Breast epithelium (tissue), 3 donors: ENCODE data around the gene CCDC172.

Source experiments
- CTCF ChIP-seq, 3 donors: fragments of 450-650 bp; IDR thresholded peaks; one replicate each; pipeline ENCODE4 v1.5.1; 2016 to 2017; ENCODE audit warnings: antibody characterized with exemption in 3 of 3, mild to moderate bottlenecking in 3 of 3, moderate library complexity in 3 of 3
- POLR2A ChIP-seq: fragments of 450-650 bp; IDR thresholded peaks from one replicate; pipeline ENCODE4 v1.6.1; 2016; ENCODE audit warnings: antibody characterized with exemption, mild to moderate bottlenecking, moderate library complexity
- POLR2AphosphoS5 ChIP-seq, 3 donors: sonication (generic); formaldehyde crosslinking; IDR thresholded peaks; one replicate each; pipeline ENCODE4 v1.6.1; 2017; ENCODE audit warnings: antibody characterized with exemption in 3 of 3

- TF ChIP-seq CTCF (IDR thresholded peaks at IDR 0.05) (no peak), POLR2A (no peak), POLR2AphosphoS5 (IDR thresholded peaks at IDR 0.05) (no peak)
These were observed 74.0 kb downstream of the CCDC172 start for GRCh38 chr10:116398224-116398623.
